Stimulated activated CD8-positive, alpha-beta memory T cell treated with anti-CD3 and anti-CD28 coated beads, Interleukin-4, amount 100 ng/mL, for 48 hours (primary cell): ENCODE data around the gene CAMK1D.

ENCODE experiments used
- DNase-seq: peaks from one replicate; pipeline ENCODE4 v3.0.0-alpha.2; 2020

Gene CAMK1D

GRCh38 chr10:12566161-12567115 is 217.1 kb downstream of the CAMK1D start:
- no peak for DNase-seq

GRCh38 chr10:12568391-12569009 is 219.2 kb downstream of the CAMK1D start:
- DNase-seq: no peak

- no peak for DNase-seq
Measured at GRCh38 chr10:12572281-12572680, 222.9 kb downstream of the CAMK1D start.

- DNase-seq: no peak
Measured at GRCh38 chr10:12577610-12578009, 228.3 kb downstream of the CAMK1D start.

DNA sequence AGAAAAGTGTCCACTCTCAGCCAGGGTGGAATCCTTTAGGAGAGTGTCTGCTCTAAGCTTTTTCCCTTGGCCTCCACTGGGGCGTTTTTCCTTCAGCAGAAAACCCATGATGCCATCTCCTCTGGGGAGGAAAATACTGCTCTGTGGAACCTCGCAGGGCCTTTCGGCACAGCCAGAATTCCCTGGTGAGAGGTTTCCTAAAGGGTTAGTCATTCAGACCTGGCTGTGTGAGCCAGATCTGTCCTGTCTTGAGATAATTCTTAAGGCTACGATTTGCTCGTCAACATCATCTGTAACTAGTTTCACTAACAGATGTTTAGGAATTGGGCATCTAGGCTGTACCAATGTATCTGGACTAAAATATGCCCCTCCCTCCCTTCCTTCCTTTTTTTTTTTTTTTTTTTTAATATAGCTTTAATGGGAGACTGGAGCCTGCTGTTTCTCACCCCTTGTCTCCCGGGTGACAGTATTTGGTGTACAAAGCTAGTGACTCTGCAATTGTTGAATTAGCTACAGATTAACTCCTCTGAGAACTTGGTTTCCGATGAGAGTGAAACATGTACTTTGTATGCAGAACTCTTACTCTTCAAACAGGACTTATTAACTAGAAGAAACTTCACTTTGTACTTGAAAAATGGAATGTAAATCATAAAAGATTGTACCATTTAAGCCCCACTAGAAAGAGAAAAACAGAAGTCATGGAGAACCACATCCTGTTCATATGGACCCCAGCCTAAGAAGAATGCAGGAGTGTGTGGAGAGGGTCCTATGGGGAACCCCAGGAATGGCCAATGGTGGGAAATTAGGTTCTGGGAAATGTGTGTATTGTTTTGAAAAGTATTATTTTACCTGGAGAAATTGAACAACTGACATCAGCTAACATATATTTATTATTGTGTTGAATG is 230.9 kb downstream of the CAMK1D start:
- DNase-seq: no peak

DNA sequence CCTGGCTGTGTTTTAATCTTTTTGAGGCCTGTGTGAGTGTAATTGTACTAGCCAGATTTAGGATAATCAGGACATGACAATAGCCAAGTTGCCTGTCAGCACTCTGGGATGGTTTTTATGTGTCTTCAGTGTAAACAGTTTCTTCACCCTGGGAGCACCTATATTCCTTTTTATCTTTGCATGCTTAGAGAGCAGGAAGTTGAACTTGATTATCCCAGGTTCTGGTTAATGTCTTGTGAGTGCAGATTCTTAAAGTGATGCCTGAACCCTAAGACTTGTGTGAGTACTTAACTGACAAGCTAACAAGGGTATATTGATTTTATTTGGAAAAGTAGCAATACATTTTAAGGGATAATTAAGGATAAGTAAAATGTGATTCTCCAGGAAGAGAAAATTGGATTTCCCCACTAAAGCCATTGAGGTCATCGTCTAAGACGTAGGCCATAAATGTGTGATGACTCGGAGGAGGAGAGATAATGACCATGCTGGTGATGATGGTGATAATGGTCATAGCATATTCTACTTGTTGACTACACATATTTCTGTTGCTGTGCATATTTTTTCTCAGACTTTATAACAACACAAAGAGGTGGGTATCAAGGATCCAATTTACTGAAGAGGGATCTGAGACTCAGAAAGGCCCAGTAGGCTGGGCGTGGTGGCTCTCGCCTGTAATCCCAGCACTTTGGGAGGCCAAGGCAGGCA is 234.7 kb downstream of the CAMK1D start:
- no peak for DNase-seq

- no peak for DNase-seq
Measured at GRCh38 chr10:12586741-12587140, 237.4 kb downstream of the CAMK1D start.

GRCh38 chr10:12587451-12587888 is 238.1 kb downstream of the CAMK1D start:
- DNase-seq: no peak

- DNase-seq: no peak
Measured at GRCh38 chr10:12588091-12588860, 238.9 kb downstream of the CAMK1D start.

GRCh38 chr10:12589291-12589690 is 239.9 kb downstream of the CAMK1D start:
- no peak for DNase-seq

DNA sequence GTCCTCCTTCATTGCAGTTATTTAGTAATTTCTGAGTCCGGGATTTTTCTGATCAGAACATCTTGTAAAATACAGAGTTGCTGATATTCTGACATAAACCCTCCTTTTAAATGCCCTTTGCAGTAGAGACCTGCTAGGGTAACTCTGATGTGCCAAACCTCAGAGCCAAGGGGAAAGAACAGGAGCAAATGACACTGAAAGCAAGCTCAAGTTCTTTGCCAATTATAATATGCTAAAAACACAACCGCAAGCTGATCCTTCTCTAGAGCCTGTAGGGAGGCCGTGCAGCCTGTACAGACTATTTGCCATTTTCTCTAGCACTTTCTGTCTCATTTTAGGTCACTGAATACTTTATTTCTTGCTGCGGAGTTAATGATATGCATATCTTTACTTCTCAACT is 240.4 kb downstream of the CAMK1D start:
- DNase-seq: no peak

- no peak for DNase-seq
Measured at GRCh38 chr10:12590675-12591659, 241.6 kb downstream of the CAMK1D start.

DNA sequence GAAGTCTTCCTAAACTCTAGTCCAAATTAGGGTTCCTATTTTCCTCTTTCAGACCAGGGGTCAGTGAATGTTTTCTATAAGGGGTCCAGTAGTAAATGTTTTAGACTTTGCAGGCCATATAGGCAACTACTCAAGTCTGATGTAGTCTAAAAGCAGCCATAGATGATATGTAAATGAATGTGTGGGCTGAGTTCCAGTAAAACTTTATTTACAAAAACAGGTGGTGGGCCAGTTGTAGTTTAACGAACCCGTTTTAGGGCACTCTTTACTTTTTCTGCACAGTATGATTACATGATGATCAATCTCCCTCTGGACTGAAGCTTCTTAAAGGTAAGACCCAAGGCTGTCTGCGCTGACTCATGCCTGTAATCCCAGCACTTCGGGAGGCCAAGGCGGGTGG is 243.6 kb downstream of the CAMK1D start:
- DNase-seq: no peak

- peak; percentile 36 for DNase-seq
Measured at GRCh38 chr10:12594448-12594944, 245.1 kb downstream of the CAMK1D start.

GRCh38 chr10:12595936-12596576 is 246.7 kb downstream of the CAMK1D start:
- no peak for DNase-seq

DNA sequence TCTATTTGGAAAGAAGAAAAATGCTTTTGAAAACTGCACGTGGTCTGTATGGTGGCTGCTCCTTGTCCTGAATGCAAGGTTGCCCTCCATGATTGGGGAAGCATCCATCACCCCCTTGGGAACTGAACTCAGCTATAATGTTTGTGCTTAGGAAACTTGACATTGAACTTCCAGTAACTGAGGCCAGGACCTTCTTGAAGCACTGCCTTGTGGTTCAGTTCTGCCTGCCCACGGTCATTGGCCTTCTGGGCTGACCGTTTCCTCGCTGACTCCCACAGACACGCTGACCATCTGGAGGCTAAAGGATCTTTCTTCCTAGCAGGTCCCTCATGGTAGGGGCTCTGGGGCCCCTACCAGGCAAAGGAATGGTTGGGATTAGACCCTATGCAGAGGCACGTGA is 247.8 kb downstream of the CAMK1D start:
- DNase-seq: no peak

- no peak for DNase-seq
Measured at GRCh38 chr10:12597788-12598765, 248.7 kb downstream of the CAMK1D start.

GRCh38 chr10:12600652-12601051 is 251.3 kb downstream of the CAMK1D start:
- no peak for DNase-seq
